SK-N-MC (cell line): Measurements from ENCODE around the gene MUSTN1.

ENCODE experiments used
- EZH2 ChIP-seq: fragments of 200-600 bp; sonication (generic); IDR thresholded peaks from one replicate; pipeline ENCODE4 v1.6.1; 2017; ENCODE audit warnings: antibody characterized with exemption
- FOXP2 ChIP-seq: optimal IDR thresholded peaks from 2 replicates; pipeline ENCODE3; 2011; ENCODE audit warnings: mild to moderate bottlenecking, moderate library complexity; ENCODE audit not compliant: insufficient read depth; ENCODE audit errors: extremely low read length, control extremely low read depth
- POLR2AphosphoS5 ChIP-seq: IDR thresholded peaks from 2 replicates; pipeline ENCODE4 v1.6.1; 2012; ENCODE audit warnings: mild to moderate bottlenecking, low read depth, low read length, borderline replicate concordance

GRCh38 chr3:52793702-52794611 is 40.9 kb downstream of the MUSTN1 start:
- TF ChIP-seq POLR2AphosphoS5 = no peak
- no peak for TF ChIP-seq EZH2
- no peak for TF ChIP-seq FOXP2
